Fibroblast of pulmonary artery (primary cell): ENCODE results near the gene ZNF594.

ENCODE experiments used
- DNase-seq: peaks from one replicate; pipeline ENCODE4 v3.0.0-alpha.2; 2010; ENCODE audit warnings: low read depth
- H3K4me3 ChIP-seq: replicated peaks from 2 replicates; pipeline ENCODE4 v1.5.1; 2011; ENCODE audit warnings: low read depth, mild to moderate bottlenecking, control low read depth, low read length, moderate library complexity
- TF ChIP-seq, protein P1 (sequence below): IDR thresholded peaks from 2 replicates; pipeline ENCODE4 v1.5.1; 2011; ENCODE audit warnings: mild to moderate bottlenecking, control low read depth, low read length, inconsistent platforms; ENCODE audit errors: missing control alignments

The ZNF594 gene

DNA sequence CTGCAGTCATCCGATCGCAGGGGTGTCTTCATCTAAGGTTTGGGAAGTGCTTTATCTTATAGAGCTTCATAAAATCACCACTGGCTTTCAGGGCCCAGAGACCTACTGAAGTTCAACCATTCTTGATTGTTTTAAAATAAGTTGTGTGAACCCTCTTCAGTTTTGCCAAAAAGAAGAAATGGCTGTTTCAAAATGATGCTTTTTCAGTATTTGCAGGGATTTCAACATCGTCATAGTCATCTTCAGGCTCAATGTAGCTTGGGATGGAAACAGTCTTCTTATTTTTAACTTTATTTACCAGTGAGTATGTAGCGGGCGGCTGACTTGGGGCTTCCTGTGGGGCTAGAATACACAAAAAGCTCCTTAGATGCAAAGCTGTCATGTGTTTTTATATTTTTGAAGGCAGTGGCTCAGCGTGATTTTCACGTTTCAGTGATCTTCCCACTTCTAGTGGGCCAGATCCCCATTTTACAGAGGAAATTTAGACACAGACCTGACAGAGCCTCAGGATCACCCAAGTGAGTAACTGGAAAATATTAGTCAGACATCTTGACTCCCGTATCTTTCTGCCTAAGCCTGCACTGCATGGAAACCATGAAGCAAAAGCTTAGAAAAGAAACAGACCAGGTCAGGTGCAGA, 19.1 kb upstream of the ZNF594 start:
- TF ChIP-seq, protein P1, sequence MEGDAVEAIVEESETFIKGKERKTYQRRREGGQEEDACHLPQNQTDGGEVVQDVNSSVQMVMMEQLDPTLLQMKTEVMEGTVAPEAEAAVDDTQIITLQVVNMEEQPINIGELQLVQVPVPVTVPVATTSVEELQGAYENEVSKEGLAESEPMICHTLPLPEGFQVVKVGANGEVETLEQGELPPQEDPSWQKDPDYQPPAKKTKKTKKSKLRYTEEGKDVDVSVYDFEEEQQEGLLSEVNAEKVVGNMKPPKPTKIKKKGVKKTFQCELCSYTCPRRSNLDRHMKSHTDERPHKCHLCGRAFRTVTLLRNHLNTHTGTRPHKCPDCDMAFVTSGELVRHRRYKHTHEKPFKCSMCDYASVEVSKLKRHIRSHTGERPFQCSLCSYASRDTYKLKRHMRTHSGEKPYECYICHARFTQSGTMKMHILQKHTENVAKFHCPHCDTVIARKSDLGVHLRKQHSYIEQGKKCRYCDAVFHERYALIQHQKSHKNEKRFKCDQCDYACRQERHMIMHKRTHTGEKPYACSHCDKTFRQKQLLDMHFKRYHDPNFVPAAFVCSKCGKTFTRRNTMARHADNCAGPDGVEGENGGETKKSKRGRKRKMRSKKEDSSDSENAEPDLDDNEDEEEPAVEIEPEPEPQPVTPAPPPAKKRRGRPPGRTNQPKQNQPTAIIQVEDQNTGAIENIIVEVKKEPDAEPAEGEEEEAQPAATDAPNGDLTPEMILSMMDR, result no peak
- no peak overlapping the region for H3K4me3 ChIP-seq
- DNase-seq, result no peak

DNA sequence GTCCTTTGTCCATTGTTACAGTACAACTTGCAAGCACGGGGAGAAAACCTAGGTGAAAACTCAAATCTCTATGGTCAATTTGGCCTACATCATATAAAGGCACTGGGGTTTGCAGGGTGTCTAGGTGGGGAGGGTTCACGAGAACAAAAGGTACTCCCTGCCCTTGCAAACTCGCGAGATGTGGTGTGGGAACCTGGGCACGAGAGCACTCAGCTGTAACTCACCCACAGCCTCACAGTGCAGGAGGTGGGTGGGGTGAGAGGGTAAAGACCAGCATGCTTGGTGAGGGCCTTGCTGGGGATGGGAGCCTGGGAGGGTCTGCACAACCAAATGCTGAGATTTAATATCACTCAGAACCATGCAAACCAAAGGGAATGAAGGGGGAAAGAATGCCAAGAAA, 18.4 kb upstream of the ZNF594 start:
- DNase-seq, result no peak
- no peak overlapping the region for H3K4me3 ChIP-seq
- TF ChIP-seq, protein P1, result no peak

DNA sequence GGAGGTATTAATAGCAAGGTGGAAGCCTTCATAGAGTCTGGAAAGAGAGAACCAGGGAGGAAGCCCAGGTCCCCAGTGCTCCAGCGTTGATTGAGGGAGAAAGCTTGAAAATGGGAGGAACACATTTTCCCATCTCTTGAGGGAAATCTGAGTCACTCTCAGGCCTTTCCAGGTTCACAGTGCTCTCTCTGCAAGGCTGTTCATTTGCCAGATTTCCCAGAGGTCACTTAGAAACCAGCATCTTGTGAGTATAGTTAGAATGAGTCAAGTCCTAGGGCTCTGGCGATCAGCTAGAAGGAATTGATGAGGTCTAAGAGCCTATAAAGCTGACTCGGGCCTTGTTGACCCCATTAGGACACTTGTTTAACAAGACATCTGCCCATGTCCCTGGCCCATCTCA, 17.7 kb upstream of the ZNF594 start:
- TF ChIP-seq, protein P1, result no peak
- no peak for DNase-seq
- H3K4me3 ChIP-seq, result no peak overlapping the region

DNA sequence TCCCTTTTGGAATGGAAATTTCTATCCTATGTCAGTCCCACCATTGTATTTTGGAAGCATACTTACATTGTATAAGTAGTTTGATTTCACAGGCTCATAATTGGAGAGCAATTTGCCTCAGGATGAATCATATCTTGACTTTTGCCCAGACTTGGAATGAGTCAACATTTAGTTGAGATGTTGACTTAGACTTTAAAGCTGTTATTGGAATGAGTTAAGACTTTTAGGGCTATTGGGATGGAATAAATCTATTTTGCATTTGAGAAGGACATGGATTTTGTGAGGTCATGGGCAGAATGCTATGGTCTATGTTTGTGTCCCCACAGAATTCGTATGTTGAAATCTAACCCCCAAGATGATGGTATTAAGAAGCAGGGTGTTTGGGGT, 12.2 kb upstream of the ZNF594 start:
- DNase-seq, result peak; percentile 59
- H3K4me3 ChIP-seq, result no peak overlapping the region
- TF ChIP-seq, protein P1, result no peak

DNA sequence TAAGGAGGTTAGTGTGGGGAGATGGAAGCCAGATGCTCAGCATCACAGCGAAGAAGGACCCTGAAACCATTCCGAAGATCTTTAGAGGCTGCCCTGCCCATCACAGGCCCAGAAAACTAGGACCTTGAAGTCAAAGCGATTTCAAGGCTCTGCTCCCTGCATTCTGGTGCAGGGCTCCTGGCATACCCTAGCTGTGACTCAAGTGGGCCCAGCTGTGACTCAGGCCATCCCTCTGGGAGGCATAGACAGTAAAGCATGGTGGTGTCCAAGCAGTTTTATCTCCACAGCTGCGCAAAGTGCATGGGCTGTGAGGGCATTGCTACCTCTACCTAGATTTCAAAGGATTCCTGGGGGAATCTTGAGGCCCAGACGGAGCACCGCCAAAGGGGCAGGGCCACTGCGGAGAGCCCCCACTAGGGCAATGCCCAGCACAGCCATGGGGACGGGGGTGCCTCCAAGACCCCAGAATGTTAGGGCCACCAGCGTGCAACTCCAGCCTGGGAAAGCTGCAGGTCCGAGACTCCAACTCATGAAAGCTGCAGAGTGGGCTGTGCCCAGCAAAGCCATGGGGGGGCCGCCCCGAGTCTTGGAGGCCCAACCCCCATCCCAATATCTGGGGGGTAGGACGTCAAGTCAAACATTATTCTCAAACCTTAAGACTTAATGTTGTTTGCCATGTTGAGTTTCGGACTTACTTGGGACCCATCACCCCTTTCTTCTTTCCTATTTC, 11.7 kb upstream of the ZNF594 start:
- no peak overlapping the region for H3K4me3 ChIP-seq
- TF ChIP-seq, protein P1, result no peak
- no peak for DNase-seq

DNA sequence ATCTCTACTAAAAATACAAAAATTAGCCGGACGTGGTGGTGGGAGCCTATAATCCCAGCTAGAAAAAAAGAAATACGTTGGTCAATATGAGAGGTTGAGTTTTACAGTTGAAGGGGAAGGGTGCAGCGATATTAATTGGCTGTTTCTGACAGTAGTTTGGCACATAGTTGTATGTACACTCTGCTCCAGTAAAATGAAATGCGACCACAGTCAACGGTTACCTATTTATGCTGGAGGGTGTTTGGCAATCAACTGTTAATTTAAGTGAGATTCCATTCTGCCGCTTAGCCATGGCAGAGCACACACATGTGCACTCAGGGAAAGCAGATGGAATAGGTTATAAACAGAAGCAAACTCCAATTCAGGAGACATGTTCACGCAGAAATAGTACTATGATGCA, 9.3 kb upstream of the ZNF594 start:
- TF ChIP-seq, protein P1, result no peak
- no peak overlapping the region for H3K4me3 ChIP-seq
- no peak for DNase-seq

DNA sequence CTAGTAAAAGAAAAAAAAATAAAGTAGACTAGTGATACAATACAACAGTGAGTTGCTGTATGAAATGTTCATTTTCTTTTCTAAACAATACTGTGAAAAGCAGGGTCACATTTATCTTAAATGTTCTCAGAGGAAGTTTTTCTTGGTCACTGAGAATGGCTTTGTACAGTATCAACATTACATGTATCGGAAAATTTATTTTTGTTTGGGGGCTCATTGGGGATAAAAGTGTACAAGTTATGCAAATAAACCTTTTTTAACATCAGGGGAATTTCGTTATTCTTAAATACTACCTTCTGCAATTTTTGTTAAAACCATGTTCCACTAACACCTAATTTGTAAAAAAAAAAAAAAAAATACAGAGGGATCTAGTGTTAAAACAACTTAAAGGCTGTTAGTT, 8.7 kb upstream of the ZNF594 start:
- H3K4me3 ChIP-seq, result no peak overlapping the region
- TF ChIP-seq, protein P1, result no peak
- no peak for DNase-seq
